Measurements from ENCODE around the gene FLII. TPM values are rescaled to one million over a fixed set of nuclear protein-coding genes. Genes with fewer than 3 reads are reported as not detected.
"Not testable (repeated sequence)": the region's sequence is repeated elsewhere in the genome, so short reads cannot be mapped to it uniquely, and the experiment has no call there.

FLII gene
- total RNA-seq, 1 donor = 378 TPM

DNA sequence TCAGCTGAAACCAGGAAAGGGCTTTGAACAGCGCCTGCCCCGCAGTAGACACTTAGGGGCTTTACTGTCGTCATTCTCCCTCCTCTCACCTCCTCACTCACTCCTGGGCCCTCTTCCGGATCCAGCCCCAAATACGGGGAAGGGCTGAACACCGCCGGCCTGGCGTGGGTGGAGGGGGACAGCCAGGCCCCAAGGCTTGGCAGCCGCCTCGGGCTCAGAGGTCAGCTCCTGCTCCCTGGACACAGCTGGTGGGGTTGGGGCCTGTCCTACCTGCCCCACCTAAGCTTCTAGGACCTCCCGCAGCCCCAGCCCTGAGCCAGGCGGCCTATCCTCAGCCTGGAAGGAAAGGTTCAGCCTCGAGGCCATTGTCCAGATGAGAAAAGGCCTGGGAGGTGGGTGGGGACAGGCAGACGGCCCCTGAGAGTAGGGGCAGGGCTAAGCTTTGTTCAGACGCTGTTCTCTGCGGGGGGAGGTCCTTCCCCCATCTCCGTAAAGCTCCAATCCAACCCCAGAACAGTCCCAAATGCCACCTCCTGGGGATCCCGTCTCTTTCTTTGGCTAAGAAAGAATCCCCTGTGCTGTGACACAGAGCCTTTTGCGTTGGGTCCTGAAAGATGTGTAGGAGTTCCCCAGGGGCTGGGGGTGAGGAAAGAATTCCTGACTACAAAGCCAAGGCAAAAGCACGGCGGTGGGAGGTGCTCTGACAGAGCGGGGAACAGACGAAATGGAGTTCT lies 34.0 kb downstream of the FLII start:
- no peak for DNase-seq (ENCODE audit: low read depth in 2 of 3, low spot score in 2 of 3)

DNA sequence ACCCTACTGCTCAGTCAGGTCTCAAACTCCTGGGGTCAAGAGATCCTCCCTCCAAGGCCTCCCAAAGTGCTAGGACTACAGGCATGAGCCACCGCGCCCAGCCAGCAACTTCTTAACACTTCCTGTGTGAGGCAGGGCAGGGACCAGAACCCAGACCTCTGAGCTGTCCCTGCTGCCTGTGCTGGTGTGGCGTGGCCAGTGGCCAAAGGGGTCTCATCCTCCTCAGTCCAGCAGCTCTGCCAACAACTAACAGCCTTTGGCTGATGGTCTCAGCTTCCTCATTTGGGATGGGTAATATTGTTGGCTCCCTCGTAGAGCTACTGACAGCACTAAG lies 34.5 kb downstream of the FLII start:
- DNase-seq (ENCODE audit: low read depth in 2 of 3, low spot score in 2 of 3) = no peak

DNA sequence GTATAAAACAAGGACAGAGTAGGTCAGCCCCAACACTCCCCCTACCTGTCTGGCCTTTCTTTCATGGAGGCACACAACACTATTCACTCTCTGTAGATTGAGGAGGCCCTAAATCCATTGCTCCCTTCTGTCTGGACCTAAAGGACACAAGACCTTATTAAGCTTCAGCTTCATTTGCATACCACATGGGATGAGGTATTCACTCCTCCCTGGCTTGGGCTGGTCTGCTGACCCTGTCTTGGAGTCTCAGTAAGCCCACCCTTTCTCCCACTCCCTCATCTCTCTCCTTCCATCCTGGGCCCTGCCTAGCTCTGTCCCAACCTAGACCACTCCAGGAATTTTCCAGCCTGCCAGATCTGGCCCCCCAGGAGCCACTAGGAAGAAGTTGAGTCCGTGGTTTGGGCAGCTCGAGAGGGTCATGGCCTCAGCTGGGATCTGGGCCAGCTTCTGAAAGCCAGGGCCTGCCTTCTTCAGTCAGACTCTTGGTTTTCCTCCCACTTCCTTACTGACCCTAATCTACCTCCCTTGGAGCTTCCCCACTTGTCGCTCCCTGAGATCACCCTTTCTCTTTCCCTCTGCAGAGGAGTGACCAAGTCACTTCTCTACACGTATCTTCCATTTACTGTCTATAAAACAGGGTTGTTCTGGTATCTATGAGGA lies 39.7 kb downstream of the FLII start:
- no peak for DNase-seq (ENCODE audit: low read depth in 2 of 3, low spot score in 2 of 3)

DNA sequence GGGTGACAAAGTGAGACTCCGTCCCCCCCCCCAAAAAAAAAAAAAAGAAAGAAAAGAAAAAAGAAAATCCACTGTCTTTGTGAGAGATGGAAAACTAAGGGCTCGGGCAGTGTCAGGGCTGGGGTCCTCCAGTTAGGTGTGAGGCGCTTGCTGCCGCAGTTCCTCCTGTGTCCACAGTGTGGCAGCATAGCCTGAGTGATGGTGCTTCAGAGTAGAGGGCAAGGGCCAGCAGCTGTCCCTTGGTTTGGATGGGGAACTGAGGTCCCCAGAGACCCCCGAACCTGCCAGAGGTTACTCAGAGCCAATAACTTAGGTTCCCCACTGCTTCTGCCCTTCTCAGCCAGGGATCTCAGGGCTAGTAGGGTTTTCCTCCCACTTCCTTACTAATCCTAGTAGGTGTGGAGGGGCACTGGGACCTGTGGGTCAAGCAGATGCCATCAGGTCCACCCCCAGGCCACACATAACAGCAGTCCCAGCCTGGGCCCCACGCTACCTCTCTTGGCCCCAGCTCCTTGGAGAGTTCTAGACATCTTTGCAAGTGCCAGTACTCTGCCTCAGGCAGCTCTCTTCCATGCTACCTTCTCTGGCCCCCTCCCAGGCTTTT lies 41.0 kb downstream of the FLII start:
- DNase-seq (ENCODE audit: low read depth in 2 of 3, low spot score in 2 of 3) = peak; percentile 37 to 73 (median 52)

DNA sequence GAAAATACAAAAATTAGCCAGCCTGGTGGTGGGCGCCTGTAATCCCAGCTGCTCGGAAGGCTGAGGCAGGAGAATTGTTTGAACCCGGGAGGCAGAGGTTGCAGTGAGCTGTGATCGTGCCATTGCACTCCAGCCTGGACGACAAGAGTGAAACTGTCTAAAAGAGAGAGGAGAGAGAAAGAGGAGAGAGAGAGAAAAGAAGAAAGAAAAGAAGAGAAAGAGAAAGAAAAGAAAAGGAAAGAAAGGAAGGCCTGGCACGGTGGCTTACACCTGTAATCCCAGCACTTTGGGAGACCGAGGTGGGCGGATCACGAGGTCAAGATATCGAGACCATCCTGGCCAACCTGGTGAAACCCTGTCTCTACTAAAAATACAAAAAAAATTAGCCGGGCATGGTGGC lies 41.6 kb downstream of the FLII start:
- DNase-seq (ENCODE audit: low read depth in 2 of 3, low spot score in 2 of 3) = not testable (repeated sequence)

DNA sequence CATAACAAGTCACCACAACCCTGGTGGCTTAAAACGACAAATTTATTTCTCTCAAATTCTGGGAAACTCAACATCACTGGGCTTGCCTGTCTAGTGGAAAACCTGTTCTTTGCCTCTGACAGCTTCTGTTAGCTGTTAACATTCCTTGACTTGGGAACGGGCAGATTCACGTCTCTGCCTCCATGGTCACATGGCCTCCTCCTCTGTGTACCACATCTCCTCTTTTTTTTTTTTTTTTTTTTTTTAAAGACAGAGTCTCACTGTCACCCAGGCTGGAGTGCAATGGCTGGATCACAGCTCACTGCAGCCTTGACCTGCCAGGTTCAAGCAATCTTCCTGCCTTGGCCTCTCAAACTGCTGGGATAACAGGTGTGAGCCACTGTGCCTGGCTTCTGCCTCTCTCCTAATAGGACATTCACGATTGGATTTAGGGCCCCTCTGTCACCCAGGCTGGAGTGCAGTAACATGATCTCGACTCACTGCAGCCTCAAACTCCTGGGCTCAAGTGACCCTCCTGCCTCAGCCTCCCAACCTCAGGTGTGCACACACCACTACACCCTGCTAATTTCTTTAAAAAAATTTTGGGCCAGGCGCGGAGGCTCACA lies 44.8 kb downstream of the FLII start:
- DNase-seq (ENCODE audit: low read depth in 2 of 3, low spot score in 2 of 3) = no peak

DNA sequence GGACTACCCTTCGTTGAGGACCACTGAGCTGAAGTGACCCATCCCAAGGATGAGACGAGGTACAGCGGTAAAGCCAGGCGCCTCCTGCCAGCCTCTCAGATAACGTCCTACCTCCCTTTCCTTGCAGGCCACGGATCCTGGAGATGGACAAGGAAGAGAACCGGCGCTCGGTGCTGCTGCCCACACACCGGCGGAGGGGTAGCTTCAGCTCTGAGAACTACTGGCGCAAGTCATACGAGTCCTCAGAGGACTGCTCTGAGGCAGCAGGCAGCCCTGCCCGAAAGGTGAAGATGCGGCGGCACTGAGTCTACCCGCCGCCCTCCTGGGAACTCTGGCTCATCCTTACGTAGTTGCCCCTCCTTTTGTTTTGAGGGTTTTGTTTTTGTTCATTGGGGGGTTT lies 50.4 kb downstream of the FLII start:
- DNase-seq (ENCODE audit: low read depth in 2 of 3, low spot score in 2 of 3) = no peak

DNA sequence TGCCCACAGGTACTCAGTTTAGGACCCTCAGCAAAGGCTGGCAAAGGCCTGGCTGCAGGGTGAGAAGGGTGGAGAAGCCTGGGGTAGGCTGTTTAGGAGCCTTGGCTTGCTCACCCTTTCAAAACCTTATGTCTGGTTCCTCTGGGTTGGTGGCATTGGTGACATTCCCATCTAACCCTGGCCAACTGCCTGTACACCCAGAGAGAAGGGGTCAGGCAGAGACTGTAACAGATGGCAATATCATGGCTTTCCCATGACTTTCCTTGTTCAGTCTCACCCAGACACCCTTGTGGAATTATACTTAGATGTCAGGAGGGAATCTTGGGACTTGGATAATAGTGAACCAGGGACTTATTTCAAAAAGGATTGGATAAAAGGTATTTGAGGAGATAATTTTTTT lies 51.6 kb downstream of the FLII start:
- DNase-seq (ENCODE audit: low read depth in 2 of 3, low spot score in 2 of 3) = no peak

DNA sequence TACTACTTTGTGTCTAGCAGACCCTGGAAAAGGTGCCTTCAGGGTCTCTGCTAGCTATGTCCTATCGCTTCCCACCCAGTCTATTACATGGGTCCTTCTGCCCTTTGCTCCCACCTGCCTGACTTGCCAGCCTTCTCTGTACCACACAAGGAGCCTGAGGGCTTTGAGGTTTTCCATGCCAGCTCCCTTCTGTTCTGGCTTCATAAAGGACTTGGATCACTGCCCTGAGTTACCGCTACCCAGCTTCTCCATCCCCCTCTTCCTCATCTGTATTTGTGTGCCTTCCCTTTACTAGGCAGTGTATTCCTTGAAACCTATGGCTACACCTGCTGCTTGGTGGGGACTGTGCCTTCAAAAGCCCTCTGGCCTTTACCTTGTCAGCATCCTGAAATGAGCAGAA lies 52.7 kb downstream of the FLII start:
- DNase-seq (ENCODE audit: low read depth in 2 of 3, low spot score in 2 of 3) = no peak

DNA sequence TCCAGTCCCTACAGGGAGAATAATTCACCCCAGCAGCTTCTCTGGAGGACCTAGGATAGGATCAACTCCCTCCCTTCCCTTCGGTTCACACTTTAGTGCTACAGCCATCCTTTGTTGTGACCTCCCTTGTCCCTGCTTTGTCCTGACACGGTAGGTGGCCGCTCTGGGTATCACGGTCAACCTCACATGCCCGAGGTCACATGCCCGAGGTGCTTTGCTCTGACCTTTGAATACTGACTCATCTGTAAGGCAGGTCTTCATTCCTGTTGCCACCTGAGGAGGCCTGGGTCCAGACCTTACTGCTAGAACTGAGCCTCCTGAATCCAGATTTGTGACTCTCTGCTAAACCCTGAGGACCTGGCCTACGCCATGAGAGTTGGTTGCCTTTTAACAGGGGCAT lies 55.2 kb downstream of the FLII start:
- no peak for DNase-seq (ENCODE audit: low read depth in 2 of 3, low spot score in 2 of 3)

DNA sequence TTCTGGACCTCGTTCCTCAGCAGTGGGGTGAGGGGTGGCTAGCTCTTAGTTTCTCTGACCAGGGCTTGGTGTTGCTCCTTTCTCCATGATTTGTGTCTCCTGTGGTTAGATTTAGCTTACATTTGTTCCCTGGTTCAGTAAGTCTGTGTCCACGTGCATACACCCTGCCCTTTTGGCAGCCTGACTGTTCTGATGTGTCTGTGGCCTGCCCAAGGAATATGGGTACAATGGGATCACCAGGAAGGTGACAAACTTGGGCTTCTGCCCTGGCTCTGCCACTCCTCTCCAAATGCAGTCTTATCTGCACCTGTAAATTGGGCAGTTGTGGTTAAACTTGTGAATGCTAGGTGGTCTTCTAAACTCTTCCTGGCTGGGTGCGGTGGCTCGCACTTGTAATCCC lies 57.4 kb downstream of the FLII start:
- no peak for DNase-seq (ENCODE audit: low read depth in 2 of 3, low spot score in 2 of 3)

DNA sequence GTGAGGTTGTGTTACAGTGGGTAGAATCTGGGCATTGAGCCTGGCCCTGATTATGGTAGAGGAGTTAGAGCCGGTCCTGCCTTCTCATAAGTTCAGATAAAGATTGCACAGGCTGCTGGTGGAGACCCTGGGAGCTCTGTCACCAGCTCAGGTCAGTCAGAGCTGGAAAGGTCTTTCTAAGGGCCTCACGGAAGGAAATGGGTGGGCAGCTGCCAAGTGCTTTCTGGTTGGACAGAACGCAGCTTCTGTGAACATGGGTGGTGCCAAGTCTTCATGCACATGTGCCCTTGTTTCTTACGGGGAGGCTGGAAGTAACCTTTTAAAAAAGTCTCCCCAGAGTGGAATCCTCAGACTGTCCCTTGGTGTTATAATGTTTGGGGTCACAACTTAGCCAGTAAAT lies 60.0 kb downstream of the FLII start:
- no peak for DNase-seq (ENCODE audit: low read depth in 2 of 3, low spot score in 2 of 3)

DNA sequence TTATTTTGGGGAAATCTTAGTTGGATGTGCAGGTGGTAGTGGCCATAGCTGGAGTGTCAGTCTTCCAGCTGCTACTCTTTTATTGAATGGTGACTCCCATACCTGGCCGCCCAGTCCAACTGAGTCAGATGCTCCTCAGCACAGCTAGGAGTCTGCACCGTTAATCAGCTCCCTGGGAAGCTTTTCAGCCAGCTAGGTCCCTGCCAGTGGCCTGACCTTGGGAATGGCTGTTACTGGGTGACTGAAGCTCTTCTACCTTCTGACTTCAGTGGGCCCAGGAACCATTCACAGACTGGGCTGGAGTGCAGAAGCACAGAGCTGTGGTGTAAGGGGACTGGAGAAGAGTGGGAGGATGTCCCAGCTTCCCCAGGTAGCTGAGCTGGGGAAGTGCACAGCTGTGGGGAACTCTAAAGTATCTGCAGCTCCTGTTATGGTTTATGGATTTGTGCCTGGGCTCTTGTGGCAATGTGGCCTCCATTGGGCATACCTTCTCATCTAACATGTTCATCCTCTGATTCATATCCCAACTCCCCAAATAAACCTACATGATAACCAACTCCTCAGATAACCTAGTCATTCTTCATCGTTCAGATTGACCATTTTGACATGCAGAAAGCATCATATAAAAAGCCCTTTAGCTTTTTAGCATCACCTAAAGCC lies 60.9 kb downstream of the FLII start:
- DNase-seq (ENCODE audit: low read depth in 2 of 3, low spot score in 2 of 3) = no peak

DNA sequence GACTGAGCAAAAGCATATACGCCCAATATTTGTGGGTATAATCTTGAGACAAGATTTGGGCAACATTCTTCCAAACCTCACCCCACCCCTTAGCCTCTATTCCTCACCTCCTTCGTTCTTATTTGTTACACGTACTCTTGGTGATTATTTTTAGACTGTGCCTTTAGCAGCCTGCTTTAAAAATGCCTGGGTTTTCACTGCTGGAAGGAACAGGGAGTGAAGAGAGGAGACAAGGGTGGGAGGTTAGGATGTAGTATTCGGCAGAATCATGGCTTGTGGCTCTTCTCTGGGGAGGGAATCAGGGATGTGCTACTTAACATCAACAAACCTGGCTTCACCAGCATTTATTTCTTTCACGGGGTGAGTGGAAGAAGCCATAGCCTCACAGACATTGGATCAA lies 63.3 kb downstream of the FLII start:
- DNase-seq (ENCODE audit: low read depth in 2 of 3, low spot score in 2 of 3) = no peak

Other genes with a start within 250 kb of the FLII start
- gene ATPAF2, start 219.6 kb downstream of the FLII start, total RNA-seq = 40.1 TPM
- 5.9 TPM for gene GID4, start 219.3 kb downstream of the FLII start, total RNA-seq
- gene DRG2, start 170.8 kb downstream of the FLII start, total RNA-seq = 44.7 TPM
- gene MYO15A, start 150.0 kb downstream of the FLII start, total RNA-seq = 1.6 TPM
- 104 TPM for gene ALKBH5, start 74.9 kb downstream of the FLII start, total RNA-seq
- gene LLGL1, start 33.1 kb downstream of the FLII start, total RNA-seq = 34.5 TPM
- 33.7 TPM for gene MIEF2, start 1.9 kb upstream of the FLII start, total RNA-seq
- 38.8 TPM for gene TOP3A, start 56.3 kb upstream of the FLII start, total RNA-seq
- gene SMCR8, start 56.6 kb upstream of the FLII start, total RNA-seq = 30.2 TPM
- 18.9 TPM for gene SHMT1, start 104.8 kb upstream of the FLII start, total RNA-seq
- gene EVPLL, start 119.0 kb upstream of the FLII start, total RNA-seq = not detected
- 0.27 TPM for gene LGALS9C, start 218.1 kb upstream of the FLII start, total RNA-seq

Measured in hematopoietic multipotent progenitor cell (in vitro differentiated cells).